Measurements from ENCODE around the gene PSD2.

DNA sequence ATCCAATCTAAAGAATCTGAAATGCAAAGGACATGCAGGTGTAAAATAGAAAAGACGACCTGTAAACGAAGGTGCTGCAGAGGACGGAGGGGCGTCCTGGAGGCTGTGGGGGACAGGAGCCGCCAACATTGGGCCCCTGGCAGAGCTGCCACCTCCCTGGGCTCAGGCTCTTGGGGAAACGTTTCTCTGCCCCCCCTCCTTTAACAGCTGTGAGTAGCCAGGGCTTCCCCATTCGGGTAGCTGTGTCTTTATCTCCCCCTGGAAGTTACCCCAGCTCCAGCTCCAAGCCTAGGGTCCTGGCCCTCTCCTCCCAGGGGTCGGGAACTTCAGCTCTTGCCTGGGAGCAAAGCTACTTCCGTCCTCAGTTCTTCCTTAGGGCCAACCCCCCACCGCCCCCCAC, 51.5 kb downstream of the PSD2 start:
- TF ChIP-seq POLR2A (IDR thresholded peaks at IDR 0.05) (no peak), EP300 (IDR thresholded peaks at IDR 0.05) (no peak), POLR2AphosphoS5 (IDR thresholded peaks at IDR 0.05) (no peak)
- TF ChIP-seq, protein P1, sequence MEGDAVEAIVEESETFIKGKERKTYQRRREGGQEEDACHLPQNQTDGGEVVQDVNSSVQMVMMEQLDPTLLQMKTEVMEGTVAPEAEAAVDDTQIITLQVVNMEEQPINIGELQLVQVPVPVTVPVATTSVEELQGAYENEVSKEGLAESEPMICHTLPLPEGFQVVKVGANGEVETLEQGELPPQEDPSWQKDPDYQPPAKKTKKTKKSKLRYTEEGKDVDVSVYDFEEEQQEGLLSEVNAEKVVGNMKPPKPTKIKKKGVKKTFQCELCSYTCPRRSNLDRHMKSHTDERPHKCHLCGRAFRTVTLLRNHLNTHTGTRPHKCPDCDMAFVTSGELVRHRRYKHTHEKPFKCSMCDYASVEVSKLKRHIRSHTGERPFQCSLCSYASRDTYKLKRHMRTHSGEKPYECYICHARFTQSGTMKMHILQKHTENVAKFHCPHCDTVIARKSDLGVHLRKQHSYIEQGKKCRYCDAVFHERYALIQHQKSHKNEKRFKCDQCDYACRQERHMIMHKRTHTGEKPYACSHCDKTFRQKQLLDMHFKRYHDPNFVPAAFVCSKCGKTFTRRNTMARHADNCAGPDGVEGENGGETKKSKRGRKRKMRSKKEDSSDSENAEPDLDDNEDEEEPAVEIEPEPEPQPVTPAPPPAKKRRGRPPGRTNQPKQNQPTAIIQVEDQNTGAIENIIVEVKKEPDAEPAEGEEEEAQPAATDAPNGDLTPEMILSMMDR (IDR thresholded peaks at IDR 0.05): no peak
